Measurements from ENCODE around the gene CD36.

The CD36 gene

GRCh38 chr7:80639011-80639410 lies 569 bp downstream of the CD36 start:
- in situ Hi-C loops (cut with MboI; ENCODE audit: low pct_unique_long_range_greater_than_20kb, low sequenced_read_pairs, unreplicated experiment) = no loop called here
- no peak for DNase-seq (ENCODE audit: low spot score)
- no peak for TF ChIP-seq CTCF (IDR thresholded peaks at IDR 0.05; ENCODE audit: extremely low read depth, insufficient read depth, missing control alignments)

- in situ Hi-C loops (cut with MboI; ENCODE audit: low pct_unique_long_range_greater_than_20kb, low sequenced_read_pairs, unreplicated experiment) = no loop called here
- no peak for DNase-seq (ENCODE audit: low spot score)
- no peak for TF ChIP-seq CTCF (IDR thresholded peaks at IDR 0.05; ENCODE audit: extremely low read depth, insufficient read depth, missing control alignments)
These were observed 2.4 kb downstream of the CD36 start for GRCh38 chr7:80640846-80641245.

GRCh38 chr7:80641548-80641947 lies 3.1 kb downstream of the CD36 start:
- in situ Hi-C loops (cut with MboI; ENCODE audit: low pct_unique_long_range_greater_than_20kb, low sequenced_read_pairs, unreplicated experiment) = no loop called here
- no peak for TF ChIP-seq CTCF (IDR thresholded peaks at IDR 0.05; ENCODE audit: extremely low read depth, insufficient read depth, missing control alignments)
- DNase-seq (ENCODE audit: low spot score) = no peak

GRCh38 chr7:80642871-80643270 lies 4.4 kb downstream of the CD36 start:
- TF ChIP-seq CTCF (IDR thresholded peaks at IDR 0.05; ENCODE audit: extremely low read depth, insufficient read depth, missing control alignments) = no peak
- no peak for DNase-seq (ENCODE audit: low spot score)
- in situ Hi-C loops (cut with MboI; ENCODE audit: low pct_unique_long_range_greater_than_20kb, low sequenced_read_pairs, unreplicated experiment) = no loop called here

- no peak for DNase-seq (ENCODE audit: low spot score)
- in situ Hi-C loops (cut with MboI; ENCODE audit: low pct_unique_long_range_greater_than_20kb, low sequenced_read_pairs, unreplicated experiment) = no loop called here
- no peak for TF ChIP-seq CTCF (IDR thresholded peaks at IDR 0.05; ENCODE audit: extremely low read depth, insufficient read depth, missing control alignments)
These were observed 5.0 kb downstream of the CD36 start for GRCh38 chr7:80643336-80643915.

- no peak for TF ChIP-seq CTCF (IDR thresholded peaks at IDR 0.05; ENCODE audit: extremely low read depth, insufficient read depth, missing control alignments)
- in situ Hi-C loops (cut with MboI; ENCODE audit: low pct_unique_long_range_greater_than_20kb, low sequenced_read_pairs, unreplicated experiment) = no loop called here
- DNase-seq (ENCODE audit: low spot score) = no peak
These were observed 5.6 kb downstream of the CD36 start for GRCh38 chr7:80644054-80644453.
